K562 (cell line): ENCODE data around the gene ARHGAP15.

Experiments used
- ATF4 ChIP-seq: fragments of 450-650 bp; formaldehyde crosslinking; IDR thresholded peaks from 2 replicates; pipeline ENCODE4 v1.4.0; 2022; ENCODE audit warnings: mild to moderate bottlenecking, moderate library complexity
- CREB1 ChIP-seq, 2 experiments: sonication (generic) in 1 of 2; formaldehyde crosslinking in 1 of 2; IDR thresholded peaks; 2 replicates each; pipeline versions ENCODE4 v1.6.1 to v1.8.0; 2012 to 2022; ENCODE audit warnings: inconsistent platforms in 1 of 2, mild to moderate bottlenecking in 1 of 2, missing genetic modification reagents in 1 of 2, moderate library complexity in 1 of 2
- CTCF ChIP-seq, 3 experiments: IDR thresholded peaks in 2 of 3; conservative IDR thresholded peaks in 1 of 3; 2 replicates each; pipeline ENCODE4 v1.5.1; 2011 to 2012; ENCODE audit warnings: low read length in 3 of 3, mild to moderate bottlenecking in 3 of 3, control low read depth in 2 of 3, improper control_type of control experiment in 1 of 3, inconsistent platforms in 1 of 3, low read depth in 1 of 3, mixed read lengths in 1 of 3, moderate library complexity in 1 of 3; ENCODE audit not compliant: insufficient read depth in 2 of 3
- FOXM1 ChIP-seq, 2 experiments: fragments of 450-650 bp in 1 of 2; sonication (generic) in 1 of 2; formaldehyde crosslinking in 1 of 2; IDR thresholded peaks; 2 replicates each; pipeline versions ENCODE4 v1.6.1 to v1.9.0; 2017 to 2022; ENCODE audit warnings: low read depth in 2 of 2, mild to moderate bottlenecking in 2 of 2, missing genetic modification reagents in 1 of 2, moderate library complexity in 1 of 2
- LCOR ChIP-seq: sonication (generic); formaldehyde crosslinking; IDR thresholded peaks from 2 replicates; pipeline ENCODE4 v1.8.0; 2022; ENCODE audit warnings: mild to moderate bottlenecking, missing genetic modification reagents
- ZFP91 ChIP-seq: sonication (generic); formaldehyde crosslinking; IDR thresholded peaks from 2 replicates; pipeline ENCODE4 v1.8.0; 2022; ENCODE audit warnings: mild to moderate bottlenecking, missing genetic modification reagents
- ZNF121 ChIP-seq: sonication (generic); formaldehyde crosslinking; conservative IDR thresholded peaks from 2 replicates; pipeline ENCODE4 v1.8.0; 2022; ENCODE audit warnings: missing genetic modification reagents

- TF ChIP-seq CREB1 (IDR thresholded peaks at IDR 0.05) = no peak
- TF ChIP-seq CREB1 (CRISPR knock-in tag; IDR thresholded peaks at IDR 0.05) = no peak
- no peak for TF ChIP-seq FOXM1 (IDR thresholded peaks at IDR 0.05; ENCODE audit: low read depth)
- no peak for TF ChIP-seq FOXM1 (CRISPR knock-in tag; IDR thresholded peaks at IDR 0.05; ENCODE audit: low read depth)
- no peak for TF ChIP-seq LCOR (CRISPR knock-in tag)
- no peak for TF ChIP-seq CTCF (IDR thresholded peaks at IDR 0.05 in 2 of 3, conservative IDR thresholded peaks at IDR 0.05 in 1 of 3; ENCODE audit: insufficient read depth in 2 of 3, low read depth in 1 of 3, low read length in 3 of 3)
- TF ChIP-seq ATF4 (CRISPR knock-in tag) = no peak
- TF ChIP-seq ZFP91 (CRISPR knock-in tag) = no peak
- TF ChIP-seq ZNF121 (CRISPR knock-in tag) = no peak
Observed at GRCh38 chr2:143601828-143602227, 472.6 kb downstream of the ARHGAP15 start.
